Breast epithelium (tissue), 3 donors: ENCODE results near the gene NDEL1.

Experiments used
- CTCF ChIP-seq, 3 donors: fragments of 450-650 bp; IDR thresholded peaks; one replicate each; pipeline ENCODE4 v1.5.1; 2016 to 2017; ENCODE audit warnings: antibody characterized with exemption in 3 of 3, mild to moderate bottlenecking in 3 of 3, moderate library complexity in 3 of 3
- POLR2A ChIP-seq: fragments of 450-650 bp; IDR thresholded peaks from one replicate; pipeline ENCODE4 v1.6.1; 2016; ENCODE audit warnings: antibody characterized with exemption, mild to moderate bottlenecking, moderate library complexity
- POLR2AphosphoS5 ChIP-seq, 3 donors: sonication (generic); formaldehyde crosslinking; IDR thresholded peaks; one replicate each; pipeline ENCODE4 v1.6.1; 2017; ENCODE audit warnings: antibody characterized with exemption in 3 of 3

DNA sequence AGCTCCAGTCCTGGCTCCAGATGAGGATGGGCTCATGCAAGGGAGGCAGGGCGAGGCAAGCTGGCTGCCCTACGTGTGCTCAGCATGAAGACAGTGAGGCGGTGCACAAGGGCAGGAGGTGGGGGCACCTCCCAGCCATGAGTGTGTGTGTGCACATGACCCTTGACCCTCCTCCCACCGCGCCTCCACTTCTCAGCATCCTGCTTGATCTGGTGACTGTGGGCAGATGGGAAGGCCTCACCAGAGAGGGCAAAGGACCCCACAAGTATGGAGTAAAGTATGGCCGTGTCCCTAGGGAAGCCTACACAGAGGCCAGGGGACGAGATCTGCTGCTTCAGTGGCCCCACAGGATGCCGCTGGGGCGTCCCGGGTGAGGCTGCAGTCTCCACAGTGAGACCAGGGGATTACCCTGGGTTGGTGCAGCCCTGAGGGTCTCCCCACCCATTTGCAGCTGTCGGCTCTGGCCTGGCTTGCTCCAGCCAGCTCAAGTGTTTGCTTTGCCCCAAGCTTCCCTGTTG lies 30.1 kb upstream of the NDEL1 start:
- TF ChIP-seq CTCF (IDR thresholded peaks at IDR 0.05) = no peak
- no peak for TF ChIP-seq POLR2AphosphoS5 (IDR thresholded peaks at IDR 0.05)
- TF ChIP-seq POLR2A = no peak
